Measurements from ENCODE around the gene LTBP1. TPM values are rescaled to one million over a fixed set of nuclear protein-coding genes. Genes with fewer than 3 reads are reported as not detected.

The LTBP1 gene
- total and polyA plus RNA-seq, 9 donors: 13.5 to 117 (median 41.8) TPM

DNA sequence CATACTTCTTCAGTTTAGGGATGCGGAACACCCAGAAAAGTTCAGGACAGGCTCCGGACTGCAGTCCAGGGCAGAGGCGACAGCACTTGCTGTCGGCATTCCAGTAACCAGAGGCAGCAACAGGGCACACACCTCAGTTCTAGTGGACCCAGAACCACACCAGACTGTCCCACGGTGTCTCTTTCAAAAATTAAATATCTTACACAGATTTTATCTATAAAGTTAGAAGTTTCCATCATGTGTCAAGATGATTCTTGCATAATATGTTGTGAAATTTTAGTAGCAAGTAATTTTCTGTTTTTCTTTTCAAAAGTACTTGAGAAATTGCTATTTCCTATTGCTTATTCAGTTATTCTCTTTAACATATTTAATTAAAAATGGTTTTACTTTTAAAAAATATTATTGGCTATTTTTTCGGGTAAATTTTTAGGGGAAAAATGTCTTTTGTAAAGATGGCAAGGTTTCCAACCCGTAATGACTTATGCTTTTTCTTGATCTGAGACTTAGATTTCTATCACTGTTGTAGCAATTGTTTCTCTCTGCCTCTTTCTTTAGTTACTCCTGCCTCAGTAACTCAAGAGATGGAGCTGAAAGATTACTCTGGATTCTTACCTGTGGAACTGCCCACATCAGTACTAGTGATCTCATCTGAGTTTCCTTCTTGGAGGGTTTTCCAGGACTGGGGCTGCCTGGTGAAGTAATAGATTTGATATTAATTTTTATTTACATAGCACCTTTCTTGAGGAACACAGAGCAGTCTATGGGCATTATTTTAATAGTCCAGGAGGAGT lies 182.7 kb downstream of the LTBP1 start:
- TF ChIP-seq EP300 (IDR thresholded peaks at IDR 0.05): no peak
- TF ChIP-seq, protein P1, sequence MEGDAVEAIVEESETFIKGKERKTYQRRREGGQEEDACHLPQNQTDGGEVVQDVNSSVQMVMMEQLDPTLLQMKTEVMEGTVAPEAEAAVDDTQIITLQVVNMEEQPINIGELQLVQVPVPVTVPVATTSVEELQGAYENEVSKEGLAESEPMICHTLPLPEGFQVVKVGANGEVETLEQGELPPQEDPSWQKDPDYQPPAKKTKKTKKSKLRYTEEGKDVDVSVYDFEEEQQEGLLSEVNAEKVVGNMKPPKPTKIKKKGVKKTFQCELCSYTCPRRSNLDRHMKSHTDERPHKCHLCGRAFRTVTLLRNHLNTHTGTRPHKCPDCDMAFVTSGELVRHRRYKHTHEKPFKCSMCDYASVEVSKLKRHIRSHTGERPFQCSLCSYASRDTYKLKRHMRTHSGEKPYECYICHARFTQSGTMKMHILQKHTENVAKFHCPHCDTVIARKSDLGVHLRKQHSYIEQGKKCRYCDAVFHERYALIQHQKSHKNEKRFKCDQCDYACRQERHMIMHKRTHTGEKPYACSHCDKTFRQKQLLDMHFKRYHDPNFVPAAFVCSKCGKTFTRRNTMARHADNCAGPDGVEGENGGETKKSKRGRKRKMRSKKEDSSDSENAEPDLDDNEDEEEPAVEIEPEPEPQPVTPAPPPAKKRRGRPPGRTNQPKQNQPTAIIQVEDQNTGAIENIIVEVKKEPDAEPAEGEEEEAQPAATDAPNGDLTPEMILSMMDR (IDR thresholded peaks at IDR 0.05): no peak
- TF ChIP-seq POLR2A (IDR thresholded peaks at IDR 0.05): no peak
- Histone ChIP-seq H3K27ac (no peak overlapping the region), H3K27me3 (no peaks in the 10 kb centered on the region), H3K9me3 (no peaks in the 10 kb centered on the region), H3K4me1 (ENCODE audit: insufficient read depth) (peaks cover 8% of the 10 kb centered on the region), H3K4me3 (no peak overlapping the region), H3K36me3 (no peaks in the 10 kb centered on the region)
- WGBS, 3 donors: 94 to 96% (median 95%) methylated on average over 7 of the region's 7 CpGs
- intact Hi-C loops (cut with DNase I): loop anchor here in 1 of 4 donors (10.0 kb wide), 1 partner anchor 85 kb away; no protein-coding TSS in a partner anchor
- no peak for DNase-seq

DNA sequence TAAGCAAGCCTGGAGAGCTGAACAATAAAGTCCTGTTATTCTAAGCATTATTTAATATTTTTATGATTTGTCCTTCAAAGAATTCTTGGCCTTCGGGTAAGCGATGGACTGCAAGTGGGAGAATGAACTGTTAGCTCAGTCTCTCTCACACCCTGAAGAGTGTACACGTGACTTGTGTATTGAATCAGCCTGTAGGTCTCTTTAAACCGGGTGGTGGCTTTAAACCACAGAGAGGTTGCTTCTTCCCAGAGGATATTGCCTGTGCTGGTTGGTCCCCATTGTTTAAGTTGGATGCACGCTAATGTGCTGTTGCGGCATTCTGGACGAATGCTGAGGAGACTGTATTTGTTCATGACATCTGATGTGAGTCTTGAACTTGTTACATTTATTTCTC lies 183.3 kb downstream of the LTBP1 start:
- Histone ChIP-seq H3K27me3 (no peaks in the 10 kb centered on the region), H3K27ac (no peak overlapping the region), H3K4me1 (ENCODE audit: insufficient read depth) (peaks cover 8% of the 10 kb centered on the region), H3K36me3 (no peaks in the 10 kb centered on the region), H3K9me3 (no peaks in the 10 kb centered on the region), H3K4me3 (no peak overlapping the region)
- intact Hi-C loops (cut with DNase I): loop anchor here in 1 of 4 donors (10.0 kb wide), 1 partner anchor 85 kb away; no protein-coding TSS in a partner anchor
- 88 to 91% (median 91%) methylated on average over 7 of the region's 7 CpGs for WGBS, 3 donors
- DNase-seq: no peak
- TF ChIP-seq EP300 (IDR thresholded peaks at IDR 0.05): no peak
- no peak for TF ChIP-seq POLR2A (IDR thresholded peaks at IDR 0.05)
- TF ChIP-seq, protein P1 (IDR thresholded peaks at IDR 0.05): no peak

DNA sequence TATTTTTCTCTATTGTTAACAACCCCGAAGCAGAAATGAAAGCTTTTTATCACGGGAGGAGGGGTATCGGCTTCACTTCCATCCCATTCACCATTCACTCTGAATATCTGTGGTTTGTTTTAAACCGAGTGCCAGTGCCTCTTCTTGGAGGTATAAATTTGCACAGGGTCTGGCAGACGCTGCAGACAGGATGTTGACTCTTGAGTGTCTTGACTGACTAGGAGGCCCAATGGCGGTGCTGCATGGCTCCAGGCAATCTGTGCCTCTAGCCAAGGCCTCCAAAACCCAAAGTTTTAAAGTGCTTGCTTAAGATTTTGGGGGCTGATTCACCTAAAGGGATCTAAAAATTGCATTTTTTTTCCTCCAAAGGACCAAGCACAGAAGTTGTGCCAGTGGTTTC lies 183.8 kb downstream of the LTBP1 start:
- no peak for DNase-seq
- Histone ChIP-seq H3K9me3 (no peaks in the 10 kb centered on the region), H3K4me1 (ENCODE audit: insufficient read depth) (peaks cover 8% of the 10 kb centered on the region), H3K27ac (no peak overlapping the region), H3K36me3 (no peaks in the 10 kb centered on the region), H3K27me3 (no peaks in the 10 kb centered on the region), H3K4me3 (no peak overlapping the region)
- WGBS, 3 donors: 70 to 77% (median 77%) methylated on average over 6 of the region's 6 CpGs
- TF ChIP-seq EP300 (IDR thresholded peaks at IDR 0.05) (no peak), POLR2A (IDR thresholded peaks at IDR 0.05) (no peak)
- TF ChIP-seq, protein P1 (IDR thresholded peaks at IDR 0.05): no peak
- intact Hi-C loops (cut with DNase I): loop anchor here in 1 of 4 donors (10.0 kb wide), 1 partner anchor 84 kb away; no protein-coding TSS in a partner anchor

DNA sequence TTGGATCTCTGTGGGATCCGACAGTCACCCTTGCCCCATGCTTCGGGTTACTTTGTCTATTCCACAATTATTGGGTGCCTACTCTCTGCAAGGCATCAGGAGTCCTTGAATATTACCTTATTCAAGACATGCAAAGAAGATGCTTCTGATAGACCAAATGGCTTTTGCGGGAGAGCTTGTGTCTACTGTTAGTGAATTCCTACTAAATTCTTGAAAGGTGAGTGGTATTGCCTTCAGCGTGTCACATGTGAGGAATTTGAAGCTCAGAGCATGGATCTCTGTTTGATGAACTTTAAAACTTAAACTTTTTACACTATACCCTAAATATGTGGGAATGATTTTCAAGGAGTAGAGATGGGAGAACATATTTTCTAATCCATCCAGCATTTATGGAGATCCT lies 184.4 kb downstream of the LTBP1 start:
- 96 to 99% (median 96%) methylated on average over 4 of the region's 4 CpGs for WGBS, 3 donors
- Histone ChIP-seq H3K9me3 (no peaks in the 10 kb centered on the region), H3K36me3 (no peaks in the 10 kb centered on the region), H3K4me1 (ENCODE audit: insufficient read depth) (peaks cover 8% of the 10 kb centered on the region), H3K27ac (no peak overlapping the region), H3K4me3 (no peak overlapping the region), H3K27me3 (no peaks in the 10 kb centered on the region)
- no peak for DNase-seq
- intact Hi-C loops (cut with DNase I): loop anchor here in 1 of 4 donors (10.0 kb wide), 1 partner anchor 84 kb away; no protein-coding TSS in a partner anchor
- TF ChIP-seq, protein P1 (IDR thresholded peaks at IDR 0.05): no peak
- TF ChIP-seq POLR2A (IDR thresholded peaks at IDR 0.05): no peak
- TF ChIP-seq EP300 (IDR thresholded peaks at IDR 0.05): no peak

Measured in ovary (tissue), 9 donors.